Naive thymus-derived CD4-positive, alpha-beta T cell (primary cell): ENCODE results near the gene PRAC2. TPM values are rescaled to one million over a fixed set of nuclear protein-coding genes. Genes with fewer than 3 reads are reported as not detected.

ENCODE experiments used
- ATAC-seq: fragments of 150-1000 bp; cut with Tn5 transposase; 2 replicates; pipeline ENCODE4 v1.10.0; 2021; ENCODE audit warnings: mild to moderate bottlenecking, moderate library complexity
- CTCF ChIA-PET: fragments of 350-600 bp; sonication (Branson Sonifier 250); formaldehyde crosslinking; loops from one replicate; lab custom pipeline; 2021; ENCODE audit warnings: antibody characterized with exemption; lab: Charles Lee
- POLR2A ChIA-PET: fragments of 350-600 bp; sonication (Branson Sonifier 250); formaldehyde crosslinking; loops from one replicate; lab custom pipeline; 2021; ENCODE audit warnings: antibody characterized with exemption, inconsistent platforms; lab: Charles Lee
- DNase-seq, 9 donors: peaks; one replicate each; pipeline versions ENCODE4 v3.0.0 to v3.0.0-alpha.2; 2020 to 2022; ENCODE audit warnings: mixed read lengths in 1 of 9
- H3K27ac ChIP-seq: one replicate; pipeline ENCODE4 v1.7.0; 2013; ENCODE audit warnings: mild to moderate bottlenecking, low read depth, low read length, moderate library complexity
- H3K27me3 ChIP-seq, 2 donors: one replicate each; pipeline ENCODE4 v1.7.0; 2013; ENCODE audit warnings: low read length in 2 of 2, mild to moderate bottlenecking in 2 of 2, moderate library complexity in 2 of 2; ENCODE audit not compliant: control insufficient read depth in 2 of 2, insufficient read depth in 2 of 2
- H3K36me3 ChIP-seq, 3 experiments: 1 replicate in 2 of 3; 2 replicates in 1 of 3; pipeline ENCODE4 v1.7.0; 2013; ENCODE audit warnings: low read length in 3 of 3, mild to moderate bottlenecking in 3 of 3, moderate library complexity in 1 of 3; ENCODE audit not compliant: insufficient read depth in 3 of 3, control insufficient read depth in 2 of 3
- H3K4me1 ChIP-seq, 2 donors: one replicate each; pipeline ENCODE4 v1.7.0; 2013; ENCODE audit warnings: low read length in 2 of 2, mild to moderate bottlenecking in 2 of 2, moderate library complexity in 1 of 2; ENCODE audit not compliant: control insufficient read depth in 2 of 2, insufficient read depth in 2 of 2
- H3K4me3 ChIP-seq: 2 replicates; pipeline ENCODE4 v1.7.0; 2013; ENCODE audit warnings: mild to moderate bottlenecking, low read length
- H3K9me3 ChIP-seq, 3 experiments: 1 replicate in 2 of 3; 2 replicates in 1 of 3; pipeline ENCODE4 v1.7.0; 2013; ENCODE audit warnings: low read length in 3 of 3; ENCODE audit not compliant: control insufficient read depth in 2 of 3
- H3K27ac Mint-ChIP-seq, 9 donors: one replicate each; pipeline ENCODE4 v1.8.0; 2020 to 2022; ENCODE audit warnings: mixed read lengths in 9 of 9, mild to moderate bottlenecking in 8 of 9, moderate library complexity in 5 of 9, inconsistent platforms in 2 of 9
- H3K27me3 Mint-ChIP-seq, 5 donors: one replicate each; pipeline ENCODE4 v1.8.0; 2021 to 2022; ENCODE audit warnings: mixed read lengths in 5 of 5, mild to moderate bottlenecking in 1 of 5
- H3K36me3 Mint-ChIP-seq, 5 donors: one replicate each; pipeline ENCODE4 v1.8.0; 2020 to 2022; ENCODE audit warnings: mixed read lengths in 5 of 5, mild to moderate bottlenecking in 3 of 5, inconsistent platforms in 1 of 5
- H3K4me1 Mint-ChIP-seq, 7 donors: one replicate each; pipeline ENCODE4 v1.8.0; 2020 to 2022; ENCODE audit warnings: mixed read lengths in 7 of 7, mild to moderate bottlenecking in 3 of 7, inconsistent platforms in 1 of 7
- H3K4me3 Mint-ChIP-seq, 10 donors: one replicate each; pipeline ENCODE4 v1.8.0; 2020 to 2022; ENCODE audit warnings: mild to moderate bottlenecking in 10 of 10, mixed read lengths in 10 of 10, moderate library complexity in 6 of 10, inconsistent platforms in 2 of 10
- H3K9me3 Mint-ChIP-seq, 11 donors: one replicate each; pipeline ENCODE4 v1.8.0; 2020 to 2022; ENCODE audit warnings: mixed read lengths in 11 of 11, mild to moderate bottlenecking in 4 of 11, inconsistent platforms in 1 of 11, moderate library complexity in 1 of 11
- intact Hi-C, 2 donors: fragments of 100-400 bp; cut with micrococcal nuclease; formaldehyde crosslinking; loops; one replicate each; pipeline ENCODE4 v1.15.1; 2023
- polyA plus RNA-seq, 2 donors: library from polyadenylated mRNA; unstranded; fragments of 300-500 nt; fragmentation: Illumina TruSeq; gene quantifications; one replicate each; pipeline ENCODE4 v1.2.3, GENCODE V29; 2021
- total RNA-seq, 6 experiments: library from RNA in 5 of 6; stranded (reverse) in 5 of 6; gene quantifications; 1 replicate in 5 of 6; 2 replicates in 1 of 6; pipeline ENCODE4 v1.2.3 and lab custom pipeline; 2021 to 2026

Gene PRAC2
- not detected for total RNA-seq
- polyA plus RNA-seq, result not detected
- not detected for total RNA-seq (lab: John Stamatoyannopoulos, UW)

- peak within 1 kb of the TSS; percentile 50 to 82 (median 74) for H3K4me3 Mint-ChIP-seq
- intact Hi-C loops, result loop anchor here in 1 of 2 donors (10.0 kb wide), 1 partner anchor 272 kb away; the partner anchor contains the start of gene IGF2BP1
- peaks cover 0 to 8% (median 0%) of the 10 kb centered on the region in 5 donors for H3K36me3 Mint-ChIP-seq
- Histone ChIP-seq H3K9me3 (no peaks in the 10 kb centered on the region), H3K4me3 (peak within 1 kb of the TSS; percentile 23), H3K36me3 (no peaks in the 10 kb centered on the region), H3K27ac (no peak within 1 kb of the TSS), H3K27me3 (peaks cover 43 to 90% of the 10 kb centered on the region in 2 donors), H3K4me1 (peaks cover 22 to 39% of the 10 kb centered on the region in 2 donors)
- DNase-seq (no peak), ATAC-seq (no peak)
- H3K4me1 Mint-ChIP-seq, result peaks cover 21 to 64% (median 42%) of the 10 kb centered on the region in 7 donors
- peaks cover 0 to 15% (median 2%) of the 10 kb centered on the region in 11 donors for H3K9me3 Mint-ChIP-seq
- CTCF ChIA-PET, result interaction anchor here (0.9 to 3.0 kb wide), 4 partner anchors 33 to 156 kb away, joined by 3 to 17 read pairs (median 8); no protein-coding TSS in a partner anchor
- peaks cover 83 to 99% (median 91%) of the 10 kb centered on the region in 5 donors for H3K27me3 Mint-ChIP-seq
- peak within 1 kb of the TSS in 5 of 9 donors; percentile 32 to 87 (median 41) for H3K27ac Mint-ChIP-seq
- POLR2A ChIA-PET, result interaction anchor here (0.6 to 1.0 kb wide), 2 partner anchors 10 to 278 kb away, joined by 3 to 6 read pairs; no protein-coding TSS in a partner anchor
Measured at GRCh38 chr17:48722915-48723422, at the start of gene PRAC2. TSS of gene PRAC2 (plus strand) at chr17:48723185. CDS start at chr17:48724411, 1,226 bp downstream.

GRCh38 chr17:48676963-48677558 is 45.9 kb upstream of the PRAC2 start:
- peaks cover 0 to 6% (median 0%) of the 10 kb centered on the region in 7 donors for H3K4me1 Mint-ChIP-seq
- no peak overlapping the region for H3K27ac ChIP-seq
- H3K27ac Mint-ChIP-seq, result no peak overlapping the region
- no peaks in the 10 kb centered on the region for H3K9me3 ChIP-seq
- DNase-seq (no peak), ATAC-seq (no peak)
- H3K4me3 Mint-ChIP-seq, result no peak overlapping the region
- H3K4me3 ChIP-seq, result no peak overlapping the region
- H3K27me3 Mint-ChIP-seq, result peaks cover 21 to 70% (median 41%) of the 10 kb centered on the region in 5 donors
- no peaks in the 10 kb centered on the region for H3K9me3 Mint-ChIP-seq
- H3K36me3 ChIP-seq, result no peaks in the 10 kb centered on the region
- H3K27me3 ChIP-seq, result no peaks in the 10 kb centered on the region
- H3K4me1 ChIP-seq, result no peaks in the 10 kb centered on the region
- ChIA-PET POLR2A (no interaction called here), CTCF (interaction anchor here (2.7 to 4.7 kb wide), 2 partner anchors 9 to 201 kb away, joined by 10 to 41 read pairs; no protein-coding TSS in a partner anchor)
- H3K36me3 Mint-ChIP-seq, result no peaks in the 10 kb centered on the region
- intact Hi-C loops, result loop anchor here in 1 of 2 donors (5.0 kb wide), 1 partner anchor 115 kb away; no protein-coding TSS in a partner anchor

- Mint-ChIP-seq H3K4me1 (peaks cover 0 to 6% (median 0%) of the 10 kb centered on the region in 7 donors), H3K36me3 (no peaks in the 10 kb centered on the region), H3K4me3 (peak overlapping the region in 4 of 10 donors; percentile 33 to 67 (median 43)), H3K27ac (peak overlapping the region in 1 of 9 donors; percentile 43), H3K27me3 (peaks cover 26 to 72% (median 47%) of the 10 kb centered on the region in 5 donors), H3K9me3 (no peaks in the 10 kb centered on the region)
- ChIA-PET CTCF (interaction anchor here (0.6 to 4.7 kb wide), 19 partner anchors 10 to 695 kb away, joined by 3 to 41 read pairs (median 4); partner anchors contain the start of gene PRAC2), POLR2A (interaction anchor here (0.6 to 0.8 kb wide), 2 partner anchors 208 to 213 kb away, joined by 3 to 4 read pairs; no protein-coding TSS in a partner anchor)
- H3K36me3 ChIP-seq, result no peaks in the 10 kb centered on the region
- no peak overlapping the region for H3K27ac ChIP-seq
- ATAC-seq (peak; percentile 95), DNase-seq (peak; percentile 43 to 80 (median 61))
- H3K9me3 ChIP-seq, result no peaks in the 10 kb centered on the region
- H3K4me1 ChIP-seq, result no peaks in the 10 kb centered on the region
- intact Hi-C loops, result loop anchor here (1.0 to 5.0 kb wide), 6 partner anchors 113 to 354 kb away; no protein-coding TSS in a partner anchor
- no peak overlapping the region for H3K4me3 ChIP-seq
- no peaks in the 10 kb centered on the region for H3K27me3 ChIP-seq
Measured at GRCh38 chr17:48678141-48678971, 44.6 kb upstream of the PRAC2 start.

GRCh38 chr17:48679385-48680096 is 43.4 kb upstream of the PRAC2 start:
- Histone ChIP-seq H3K27me3 (no peaks in the 10 kb centered on the region), H3K36me3 (no peaks in the 10 kb centered on the region), H3K9me3 (no peaks in the 10 kb centered on the region), H3K4me1 (no peaks in the 10 kb centered on the region), H3K27ac (no peak overlapping the region), H3K4me3 (no peak overlapping the region)
- Mint-ChIP-seq H3K4me1 (peaks cover 0 to 6% (median 0%) of the 10 kb centered on the region in 7 donors), H3K27me3 (peaks cover 22 to 74% (median 46%) of the 10 kb centered on the region in 5 donors), H3K4me3 (no peak overlapping the region), H3K27ac (no peak overlapping the region), H3K36me3 (no peaks in the 10 kb centered on the region), H3K9me3 (no peaks in the 10 kb centered on the region)
- ATAC-seq, result no peak
- no peak for DNase-seq
- CTCF ChIA-PET, result interaction anchor here (0.6 to 4.7 kb wide), 14 partner anchors 11 to 876 kb away, joined by 3 to 41 read pairs (median 6); partner anchors contain the start of gene PRAC2
- intact Hi-C loops, result loop anchor here in 1 of 2 donors (2.0 to 5.0 kb wide), 2 partner anchors 113 to 199 kb away; no protein-coding TSS in a partner anchor
- POLR2A ChIA-PET, result no interaction called here

DNA sequence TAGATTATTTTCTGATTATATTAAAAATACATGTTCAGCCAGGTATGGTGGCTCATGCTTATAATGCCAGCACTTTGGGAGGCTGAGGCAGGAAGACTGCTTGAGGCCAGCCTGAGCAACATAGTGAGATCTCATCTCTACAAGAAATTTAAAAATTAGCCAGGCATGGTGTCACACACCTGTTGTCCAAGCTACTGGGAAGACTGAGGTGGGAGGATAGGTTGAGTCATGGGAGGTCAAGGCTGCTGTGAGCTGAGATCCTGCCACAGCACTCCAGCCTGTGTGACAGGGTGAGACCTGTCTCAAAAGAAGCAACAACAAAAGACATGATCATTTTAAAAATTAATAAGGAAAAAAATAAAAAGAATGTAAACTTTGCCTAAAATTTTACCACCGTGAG is 41.4 kb upstream of the PRAC2 start:
- DNase-seq (no peak), ATAC-seq (no peak)
- intact Hi-C loops, result no loop called here
- H3K36me3 ChIP-seq, result no peaks in the 10 kb centered on the region
- POLR2A ChIA-PET, result no interaction called here
- H3K27me3 ChIP-seq, result no peaks in the 10 kb centered on the region
- no peak overlapping the region for H3K4me3 ChIP-seq
- Mint-ChIP-seq H3K36me3 (no peaks in the 10 kb centered on the region), H3K9me3 (no peaks in the 10 kb centered on the region), H3K4me1 (peaks cover 0 to 6% (median 0%) of the 10 kb centered on the region in 7 donors), H3K27me3 (peaks cover 22 to 59% (median 40%) of the 10 kb centered on the region in 5 donors), H3K27ac (no peak overlapping the region), H3K4me3 (no peak overlapping the region)
- H3K9me3 ChIP-seq, result no peaks in the 10 kb centered on the region
- H3K4me1 ChIP-seq, result no peaks in the 10 kb centered on the region
- H3K27ac ChIP-seq, result no peak overlapping the region
- CTCF ChIA-PET, result interaction anchor here (1.1 kb wide), 1 partner anchor 197 kb away, joined by 6 read pairs; no protein-coding TSS in a partner anchor
